ENCODE data around the gene HMGN4. TPM values are rescaled to one million over a fixed set of nuclear protein-coding genes. Genes with fewer than 3 reads are reported as not detected.
A peak's percentile ranks its signal among the peaks of the same experiment; 100 is the strongest.

Gene HMGN4
- total and polyA plus RNA-seq, 9 of the 15 experiments (the other 6 are each of a cell fraction or from before 2014, with no cell fraction given) = 35.4 to 134 (median 94.1) TPM

- TF ChIP-seq ZNF318 (IDR thresholded peaks at IDR 0.05; ENCODE audit: borderline replicate concordance in 1 of 2, low read depth in 1 of 2) (peak in 1 of 2 experiments; percentile 49; a peak in 1 of 4 replicates), ZNF143 (CRISPR knock-in tag; IDR thresholded peaks at IDR 0.05) (no peak), PTBP1 (IDR thresholded peaks at IDR 0.05; ENCODE audit: low read depth, low read length) (no peak), SREBF1 (IDR thresholded peaks at IDR 0.05; ENCODE audit: borderline replicate concordance, low read depth, low read length) (no peak), NR2C2 (CRISPR knock-in tag; IDR thresholded peaks at IDR 0.05) (no peak), NR2C2 (tag; IDR thresholded peaks at IDR 0.05) (0 out of 2 replicates have a peak, but pooled peaks have one; percentile 3), ZNF583 (CRISPR knock-in tag; IDR thresholded peaks at IDR 0.05) (no peak)
- TF ChIP-seq, protein P1, sequence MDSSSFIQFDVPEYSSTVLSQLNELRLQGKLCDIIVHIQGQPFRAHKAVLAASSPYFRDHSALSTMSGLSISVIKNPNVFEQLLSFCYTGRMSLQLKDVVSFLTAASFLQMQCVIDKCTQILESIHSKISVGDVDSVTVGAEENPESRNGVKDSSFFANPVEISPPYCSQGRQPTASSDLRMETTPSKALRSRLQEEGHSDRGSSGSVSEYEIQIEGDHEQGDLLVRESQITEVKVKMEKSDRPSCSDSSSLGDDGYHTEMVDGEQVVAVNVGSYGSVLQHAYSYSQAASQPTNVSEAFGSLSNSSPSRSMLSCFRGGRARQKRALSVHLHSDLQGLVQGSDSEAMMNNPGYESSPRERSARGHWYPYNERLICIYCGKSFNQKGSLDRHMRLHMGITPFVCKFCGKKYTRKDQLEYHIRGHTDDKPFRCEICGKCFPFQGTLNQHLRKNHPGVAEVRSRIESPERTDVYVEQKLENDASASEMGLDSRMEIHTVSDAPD (CRISPR knock-in tag; IDR thresholded peaks at IDR 0.05) = no peak
- TF ChIP-seq, protein P2, sequence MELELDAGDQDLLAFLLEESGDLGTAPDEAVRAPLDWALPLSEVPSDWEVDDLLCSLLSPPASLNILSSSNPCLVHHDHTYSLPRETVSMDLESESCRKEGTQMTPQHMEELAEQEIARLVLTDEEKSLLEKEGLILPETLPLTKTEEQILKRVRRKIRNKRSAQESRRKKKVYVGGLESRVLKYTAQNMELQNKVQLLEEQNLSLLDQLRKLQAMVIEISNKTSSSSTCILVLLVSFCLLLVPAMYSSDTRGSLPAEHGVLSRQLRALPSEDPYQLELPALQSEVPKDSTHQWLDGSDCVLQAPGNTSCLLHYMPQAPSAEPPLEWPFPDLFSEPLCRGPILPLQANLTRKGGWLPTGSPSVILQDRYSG (tag; conservative IDR thresholded peaks at IDR 0.05; ENCODE audit: low read depth) = no peak
- TF ChIP-seq, protein P3, sequence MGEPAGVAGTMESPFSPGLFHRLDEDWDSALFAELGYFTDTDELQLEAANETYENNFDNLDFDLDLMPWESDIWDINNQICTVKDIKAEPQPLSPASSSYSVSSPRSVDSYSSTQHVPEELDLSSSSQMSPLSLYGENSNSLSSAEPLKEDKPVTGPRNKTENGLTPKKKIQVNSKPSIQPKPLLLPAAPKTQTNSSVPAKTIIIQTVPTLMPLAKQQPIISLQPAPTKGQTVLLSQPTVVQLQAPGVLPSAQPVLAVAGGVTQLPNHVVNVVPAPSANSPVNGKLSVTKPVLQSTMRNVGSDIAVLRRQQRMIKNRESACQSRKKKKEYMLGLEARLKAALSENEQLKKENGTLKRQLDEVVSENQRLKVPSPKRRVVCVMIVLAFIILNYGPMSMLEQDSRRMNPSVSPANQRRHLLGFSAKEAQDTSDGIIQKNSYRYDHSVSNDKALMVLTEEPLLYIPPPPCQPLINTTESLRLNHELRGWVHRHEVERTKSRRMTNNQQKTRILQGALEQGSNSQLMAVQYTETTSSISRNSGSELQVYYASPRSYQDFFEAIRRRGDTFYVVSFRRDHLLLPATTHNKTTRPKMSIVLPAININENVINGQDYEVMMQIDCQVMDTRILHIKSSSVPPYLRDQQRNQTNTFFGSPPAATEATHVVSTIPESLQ (CRISPR knock-in tag; IDR thresholded peaks at IDR 0.05) = 0 out of 2 replicates have a peak, but pooled peaks have one; percentile 66
- TF ChIP-seq, protein P4, sequence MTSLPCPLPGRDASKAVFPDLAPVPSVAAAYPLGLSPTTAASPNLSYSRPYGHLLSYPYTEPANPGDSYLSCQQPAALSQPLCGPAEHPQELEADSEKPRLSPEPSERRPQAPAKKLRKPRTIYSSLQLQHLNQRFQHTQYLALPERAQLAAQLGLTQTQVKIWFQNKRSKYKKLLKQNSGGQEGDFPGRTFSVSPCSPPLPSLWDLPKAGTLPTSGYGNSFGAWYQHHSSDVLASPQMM (CRISPR knock-in tag; IDR thresholded peaks at IDR 0.05) = no peak
These were observed 15.7 kb downstream of the HMGN4 start (continued) for GRCh38 chr6:26553635-26554446.

Data from K562 (cell line).